Suppressor macrophage treated with lipopolysaccharide for 4 hours (primary cell): ENCODE data around the gene ZNF420.

ENCODE experiments used
- DNase-seq: peaks from one replicate; pipeline ENCODE4 v3.0.0-alpha.2; 2020

The ZNF420 gene

GRCh38 chr19:37160153-37160552, 81.9 kb downstream of the ZNF420 start:
- DNase-seq = no peak

GRCh38 chr19:37165635-37166034, 87.4 kb downstream of the ZNF420 start:
- DNase-seq = no peak

DNA sequence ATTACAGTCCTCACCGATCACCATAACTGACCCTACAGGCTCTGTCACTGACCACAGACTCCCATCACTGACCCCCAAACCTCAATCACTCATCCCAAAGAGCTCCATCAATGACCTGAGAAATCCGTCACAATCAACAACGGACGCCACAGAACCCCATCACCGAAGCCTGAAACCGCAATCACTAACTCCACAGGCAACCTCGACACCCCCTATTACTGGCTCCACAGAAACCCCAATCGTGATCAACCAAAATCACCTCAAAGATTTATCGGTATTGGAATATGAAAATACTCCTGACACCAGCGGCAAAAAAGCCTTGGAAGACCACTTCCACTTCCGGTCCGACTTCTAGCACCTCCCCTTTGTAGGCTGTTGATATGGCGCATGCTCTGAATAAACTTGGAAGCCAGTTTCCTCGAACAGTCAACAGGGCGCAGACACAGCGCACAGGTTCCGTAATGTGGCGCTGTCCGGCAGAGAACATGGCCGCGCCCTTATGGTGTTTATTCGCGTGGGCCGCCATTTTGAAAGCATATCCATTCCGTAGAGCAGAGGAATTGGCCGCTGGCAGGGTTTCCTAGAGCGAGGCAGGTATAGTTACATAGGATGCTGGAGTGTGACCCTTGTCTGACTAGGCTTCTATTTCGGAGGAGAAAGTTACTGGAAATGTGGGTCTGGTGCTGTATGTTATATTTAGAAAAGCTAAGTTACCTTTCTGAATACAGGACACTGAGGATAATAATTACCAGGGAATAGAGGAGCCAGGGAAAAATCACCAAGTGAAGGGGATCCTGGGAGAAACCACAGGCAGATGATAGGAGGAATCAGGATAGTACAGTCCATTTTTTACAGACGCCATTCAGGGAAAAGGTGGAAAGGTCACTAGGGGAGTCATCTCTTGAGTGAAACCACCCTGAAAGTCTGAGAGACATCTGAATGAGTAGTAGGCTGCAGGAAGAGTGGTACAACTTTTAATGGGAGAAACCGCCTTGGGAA, 94.4 kb downstream of the ZNF420 start, which contains the start of gene ZNF585A:
Gene ZNF585A (minus strand): TSS at position 328 of the 999 bp plus-strand sequence. CDS start 2,785 bp downstream, outside the sequence.
- DNase-seq = peak; percentile 97
